GM18909 (cell line): Measurements from ENCODE around the gene CSTB.

Experiments used
- ATAC-seq: cut with Tn5 transposase; IDR thresholded peaks from one replicate; pipeline ENCODE4 v1.9.1; 2021; ENCODE audit warnings: mild to moderate bottlenecking; ENCODE audit not compliant: unreplicated experiment, poor library complexity

CSTB gene

GRCh38 chr21:43754948-43755781, 20.9 kb downstream of the CSTB start:
- ATAC-seq = no peak

- ATAC-seq = no peak
These were observed 22.7 kb downstream of the CSTB start for GRCh38 chr21:43753439-43753799.

- ATAC-seq = no peak
These were observed 23.2 kb downstream of the CSTB start for GRCh38 chr21:43752758-43753438.

- ATAC-seq = no peak
These were observed 24.0 kb downstream of the CSTB start for GRCh38 chr21:43751955-43752591.

- ATAC-seq = no peak
These were observed 25.6 kb downstream of the CSTB start for GRCh38 chr21:43750339-43751033.

GRCh38 chr21:43749651-43750262, 26.4 kb downstream of the CSTB start:
- ATAC-seq = no peak

GRCh38 chr21:43748622-43749021, 27.5 kb downstream of the CSTB start:
- no peak for ATAC-seq

GRCh38 chr21:43745772-43746517, 30.2 kb downstream of the CSTB start:
- no peak for ATAC-seq

GRCh38 chr21:43744725-43745124, 31.4 kb downstream of the CSTB start:
- ATAC-seq = no peak

GRCh38 chr21:43743947-43744346, 32.2 kb downstream of the CSTB start:
- no peak for ATAC-seq

- ATAC-seq = no peak
These were observed 34.5 kb downstream of the CSTB start for GRCh38 chr21:43741423-43742096.

GRCh38 chr21:43740497-43741156, 35.5 kb downstream of the CSTB start:
- ATAC-seq = no peak

- ATAC-seq = no peak
These were observed 36.3 kb downstream of the CSTB start for GRCh38 chr21:43739621-43740435.

GRCh38 chr21:43737158-43737950, 38.8 kb downstream of the CSTB start:
- ATAC-seq = no peak

- no peak for ATAC-seq
These were observed 39.8 kb downstream of the CSTB start for GRCh38 chr21:43736224-43736883.

GRCh38 chr21:43735236-43736091, 40.6 kb downstream of the CSTB start:
- ATAC-seq = no peak
